Epithelial cell of proximal tubule (primary cell): ENCODE data around the gene RSBN1L. TPM values are rescaled to one million over a fixed set of nuclear protein-coding genes. Genes with fewer than 3 reads are reported as not detected.
"Not testable (repeated sequence)": the region's sequence is repeated elsewhere in the genome, so short reads cannot be mapped to it uniquely, and the experiment has no call there.

ENCODE experiments used
- DNase-seq: peaks from one replicate; pipeline ENCODE4 v3.0.0-alpha.2; 2011; ENCODE audit warnings: low read depth
- H3K4me3 ChIP-seq: 2 replicates; pipeline ENCODE4 v1.5.1; 2011; ENCODE audit warnings: low read depth, mild to moderate bottlenecking, low read length
- CTCF ChIP-seq: conservative IDR thresholded peaks from 2 replicates; pipeline ENCODE4 v1.5.1; 2012; ENCODE audit warnings: low read depth, mild to moderate bottlenecking, low read length
- total RNA-seq: library from RNA; depleted of rRNA; stranded (reverse); fragments of >200 nt; gene quantifications from 2 replicates; pipeline ENCODE4 v1.2.3, GENCODE V29; 2015

The RSBN1L gene
- total RNA-seq, result 7.6 and 13.0 TPM in 2 replicates

DNA sequence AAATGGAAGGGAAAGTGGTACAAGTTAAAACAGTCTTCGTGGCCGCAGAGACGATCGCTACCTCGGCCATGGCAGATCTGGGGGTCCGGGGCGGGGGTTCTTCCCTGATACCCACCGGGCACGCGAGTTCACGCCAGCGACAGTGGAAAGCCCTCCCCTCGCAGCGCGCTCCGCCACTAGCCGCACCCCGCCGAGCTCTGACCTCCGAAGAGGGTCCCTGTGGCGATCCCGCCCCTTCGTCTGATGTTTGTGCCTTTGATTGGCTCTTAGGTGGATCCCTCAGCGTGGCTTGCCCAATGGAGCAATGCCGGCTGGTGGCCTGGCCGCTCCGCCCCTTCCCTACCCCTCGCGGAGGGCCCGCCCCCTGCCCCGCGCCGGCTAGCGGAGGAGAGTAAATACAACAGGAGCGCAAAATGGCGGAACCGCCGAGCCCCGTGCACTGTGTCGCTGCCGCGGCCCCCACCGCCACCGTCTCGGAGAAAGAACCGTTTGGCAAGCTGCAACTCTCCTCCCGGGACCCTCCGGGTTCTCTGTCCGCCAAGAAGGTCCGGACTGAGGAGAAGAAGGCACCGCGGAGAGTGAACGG, at the start of gene RSBN1L:
TSS of gene RSBN1L (plus strand) at position 403 of the 586 bp plus-strand sequence. CDS start at position 414, 11 bp downstream.
- H3K4me3 ChIP-seq, result peak within 1 kb of the TSS; percentile 67
- peak; percentile 27 for TF ChIP-seq CTCF
- DNase-seq, result peak; percentile 66

- DNase-seq, result no peak
- TF ChIP-seq CTCF, result no peak
- no peak overlapping the region for H3K4me3 ChIP-seq
Measured at GRCh38 chr7:77648742-77649338, 47.4 kb upstream of the RSBN1L start.

DNA sequence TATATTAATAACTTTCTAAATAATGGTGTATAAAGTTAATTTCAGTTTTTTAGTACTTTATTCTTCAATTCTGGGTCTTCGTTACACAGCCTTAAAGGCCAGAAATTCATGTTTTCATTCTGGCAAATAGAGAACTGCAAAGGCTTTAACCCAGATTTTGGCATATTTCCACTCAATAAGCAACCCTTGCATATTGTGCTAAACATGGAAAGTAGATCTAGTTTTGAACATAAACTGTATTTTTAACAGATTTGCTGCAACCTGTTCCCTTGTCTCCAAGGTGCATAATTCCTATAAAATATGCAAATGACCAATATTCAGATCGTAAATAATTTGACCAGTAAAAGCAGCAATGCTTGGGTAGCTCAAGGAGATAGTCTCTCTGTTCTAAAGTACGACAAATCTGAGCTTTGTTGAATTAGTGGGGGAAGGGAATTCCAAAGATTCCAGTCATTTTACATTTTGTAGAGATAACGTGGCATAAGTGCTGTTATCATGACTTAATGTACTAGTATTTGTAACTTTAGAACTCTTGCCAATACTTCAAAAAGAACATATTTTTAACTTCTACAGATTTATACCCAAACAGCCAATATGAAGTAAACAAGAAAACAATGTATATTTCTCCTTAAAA, 46.4 kb upstream of the RSBN1L start:
- no peak for DNase-seq
- TF ChIP-seq CTCF, result no peak
- no peak overlapping the region for H3K4me3 ChIP-seq

DNA sequence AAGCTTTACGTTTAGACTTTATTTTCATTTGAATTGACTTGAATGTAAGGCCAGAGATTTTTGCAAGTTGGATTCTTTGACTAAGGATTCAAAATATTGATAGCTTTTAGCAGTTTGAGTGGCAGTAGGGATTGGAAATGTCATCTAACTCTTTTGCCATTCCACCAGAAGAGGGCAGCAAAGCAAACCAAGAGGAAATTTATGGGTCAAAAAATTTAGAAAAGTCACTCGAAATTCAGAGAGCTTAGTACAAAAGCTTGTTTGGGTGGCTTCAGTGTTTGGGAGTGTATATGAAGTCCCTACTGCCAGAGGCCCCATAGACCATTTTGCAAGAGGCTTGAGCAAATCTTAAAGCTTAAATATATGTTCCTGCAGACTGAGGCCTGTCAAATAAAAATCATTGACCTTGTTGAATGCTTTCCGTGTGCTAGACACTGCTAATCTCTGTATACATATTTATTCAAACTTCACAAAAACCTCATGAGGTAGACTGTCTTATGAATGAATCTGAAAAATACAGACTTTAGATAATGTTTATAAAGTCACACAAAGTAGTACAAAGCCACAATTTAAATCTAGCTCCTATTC, 44.6 kb upstream of the RSBN1L start:
- peak; percentile 71 for TF ChIP-seq CTCF
- no peak overlapping the region for H3K4me3 ChIP-seq
- DNase-seq, result no peak

- not testable (repeated sequence) for DNase-seq, H3K4me3 ChIP-seq
Measured at GRCh38 chr7:77652826-77653225, 43.4 kb upstream of the RSBN1L start.

GRCh38 chr7:77653572-77653971, 42.7 kb upstream of the RSBN1L start:
- no peak for DNase-seq
- H3K4me3 ChIP-seq, result no peak overlapping the region
- no peak for TF ChIP-seq CTCF

DNA sequence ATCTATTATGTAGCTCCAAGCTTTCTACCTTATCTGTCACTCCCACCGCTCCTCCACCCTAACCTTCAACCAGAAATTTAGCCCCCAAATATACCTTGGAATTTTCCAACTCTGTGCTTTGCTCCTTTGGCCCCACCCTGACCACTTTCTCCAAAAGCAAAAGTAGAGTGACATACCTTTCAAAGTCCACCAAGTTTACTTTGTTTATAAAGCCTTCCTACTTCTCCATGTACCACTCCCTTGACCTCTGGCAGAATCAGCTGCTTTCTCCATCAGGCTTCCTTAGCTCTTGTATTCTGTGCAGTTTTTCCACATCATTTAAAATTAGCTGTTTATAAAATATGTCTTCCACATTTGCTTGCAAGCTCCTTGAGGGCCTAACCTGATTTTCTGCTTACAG, 40.9 kb upstream of the RSBN1L start:
- DNase-seq, result no peak
- TF ChIP-seq CTCF, result no peak
- H3K4me3 ChIP-seq, result no peak overlapping the region
